Frontal cortex (tissue), 4 donors: Measurements from ENCODE around the gene MYL6B. TPM values are rescaled to one million over a fixed set of nuclear protein-coding genes. Genes with fewer than 3 reads are reported as not detected.
A peak's percentile ranks its signal among the peaks of the same experiment; 100 is the strongest.
"Not testable (repeated sequence)": the region's sequence is repeated elsewhere in the genome, so short reads cannot be mapped to it uniquely, and the experiment has no call there.

Experiments
- DNase-seq, 2 donors: peaks; one replicate each; pipeline ENCODE4 v3.0.0; 2012; ENCODE audit warnings: low spot score in 2 of 2
- FAIRE-seq: peaks from 2 replicates; lab custom pipeline; 2012; peaks lifted over from hg19 to GRCh38; lab: Jason Lieb, UNC
- total RNA-seq: library from RNA; depleted of rRNA; stranded (reverse); fragments of >200 nt; gene quantifications from one replicate; pipeline ENCODE4 v1.2.3, GENCODE V29; 2014
- donor health status: control.
- donor health status: control.
- donor health status: control.

Gene MYL6B
- total RNA-seq, 1 donor from 2014 or later, result 123 TPM

- FAIRE-seq, result no peak
- no peak for DNase-seq
These were observed 1.8 kb upstream of the MYL6B start for GRCh38 chr12:56150563-56150962.

- FAIRE-seq (no peak), DNase-seq (no peak)
These were observed 685 bp upstream of the MYL6B start for GRCh38 chr12:56151672-56152131.

GRCh38 chr12:56152756-56153677 lies 630 bp downstream of the MYL6B start:
- FAIRE-seq (no peak), DNase-seq (no peak)

- DNase-seq (no peak), FAIRE-seq (no peak)
These were observed 1.3 kb downstream of the MYL6B start for GRCh38 chr12:56153678-56154065.

- no peak for DNase-seq
- FAIRE-seq, result no peak
These were observed 1.9 kb downstream of the MYL6B start for GRCh38 chr12:56154246-56154771.

GRCh38 chr12:56154818-56155217 lies 2.4 kb downstream of the MYL6B start:
- no peak for DNase-seq
- no peak for FAIRE-seq

GRCh38 chr12:56155256-56155845 lies 3.0 kb downstream of the MYL6B start:
- FAIRE-seq (no peak), DNase-seq (no peak)

- not testable (repeated sequence) for FAIRE-seq, DNase-seq
These were observed 4.2 kb downstream of the MYL6B start for GRCh38 chr12:56156464-56157200.

GRCh38 chr12:56157201-56158028 lies 5.0 kb downstream of the MYL6B start:
- no peak for FAIRE-seq
- DNase-seq, result peak in 1 of 2 donors; percentile 63

- peak; percentile 90 to 95 for DNase-seq
- FAIRE-seq, result no peak
These were observed 5.9 kb downstream of the MYL6B start, which contains the start of gene MYL6 for GRCh38 chr12:56158029-56158925. MYL6 (plus strand) TSS chr12:56158359; CDS start chr12:56158402, 43 bp downstream.

GRCh38 chr12:56158926-56159461 lies 6.6 kb downstream of the MYL6B start:
- FAIRE-seq, result no peak
- DNase-seq, result peak; percentile 42 to 62

- no peak for DNase-seq
- FAIRE-seq, result no peak
These were observed 7.2 kb downstream of the MYL6B start for GRCh38 chr12:56159482-56160192.

- no peak for FAIRE-seq
- DNase-seq, result no peak
These were observed 7.9 kb downstream of the MYL6B start for GRCh38 chr12:56160193-56160763.

- DNase-seq, result no peak
- no peak for FAIRE-seq
These were observed 8.7 kb downstream of the MYL6B start for GRCh38 chr12:56160894-56161689.

- no peak for DNase-seq
- FAIRE-seq, result no peak
These were observed 9.4 kb downstream of the MYL6B start for GRCh38 chr12:56161690-56162351.
